HG03175 (cell line): ENCODE results near the gene TMEM181.
A peak's percentile ranks its signal among the peaks of the same experiment; 100 is the strongest.
"Not testable (repeated sequence)": the region's sequence is repeated elsewhere in the genome, so short reads cannot be mapped to it uniquely, and the experiment has no call there.

ENCODE experiments used
- ATAC-seq: cut with Tn5 transposase; IDR thresholded peaks from one replicate; pipeline ENCODE4 v1.9.1; 2021; ENCODE audit warnings: mild to moderate bottlenecking, moderate library complexity; ENCODE audit not compliant: unreplicated experiment

Gene TMEM181

DNA sequence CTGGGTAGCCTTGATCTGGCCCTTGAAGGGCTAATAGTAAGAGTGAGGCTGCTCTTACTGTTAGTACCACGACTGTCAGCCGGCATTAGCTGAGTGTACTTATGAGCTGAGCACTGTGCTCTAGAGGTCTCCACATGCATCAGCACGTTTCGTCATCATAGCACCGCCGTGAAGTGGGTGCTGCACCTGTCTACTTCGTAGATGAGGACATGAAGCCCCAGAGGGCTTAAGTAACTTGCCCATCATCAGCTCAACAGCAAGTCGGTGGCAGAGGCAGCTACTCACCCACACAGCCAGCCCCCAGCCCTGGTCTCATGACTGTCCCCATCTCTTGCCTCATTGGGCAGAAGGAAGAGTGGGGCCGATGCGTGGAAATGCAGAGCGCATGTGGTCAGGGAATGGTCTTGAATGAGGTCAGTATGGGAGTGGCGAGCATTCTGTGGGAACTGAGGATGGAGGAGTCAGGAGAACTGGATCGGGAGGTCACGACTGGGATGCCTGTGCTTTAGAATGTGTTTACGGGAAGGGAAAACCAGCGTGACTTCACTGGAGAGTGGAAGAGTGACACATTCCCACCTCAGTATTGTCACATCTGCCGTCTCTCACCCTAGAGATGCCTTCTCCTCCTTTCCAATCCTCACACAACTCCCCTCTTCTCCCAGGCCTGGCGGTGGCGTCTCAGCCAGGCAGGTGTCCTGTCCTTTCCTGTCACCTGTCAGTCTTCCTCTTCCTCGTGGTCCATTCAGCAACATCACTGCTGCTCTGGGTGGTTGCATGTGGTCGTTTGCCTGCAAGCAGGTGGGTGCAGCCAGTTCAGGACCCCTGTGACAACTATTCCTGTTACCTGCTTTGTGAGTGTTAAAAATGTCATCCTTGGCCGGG lies 95.9 kb downstream of the TMEM181 start:
- ATAC-seq = no peak

DNA sequence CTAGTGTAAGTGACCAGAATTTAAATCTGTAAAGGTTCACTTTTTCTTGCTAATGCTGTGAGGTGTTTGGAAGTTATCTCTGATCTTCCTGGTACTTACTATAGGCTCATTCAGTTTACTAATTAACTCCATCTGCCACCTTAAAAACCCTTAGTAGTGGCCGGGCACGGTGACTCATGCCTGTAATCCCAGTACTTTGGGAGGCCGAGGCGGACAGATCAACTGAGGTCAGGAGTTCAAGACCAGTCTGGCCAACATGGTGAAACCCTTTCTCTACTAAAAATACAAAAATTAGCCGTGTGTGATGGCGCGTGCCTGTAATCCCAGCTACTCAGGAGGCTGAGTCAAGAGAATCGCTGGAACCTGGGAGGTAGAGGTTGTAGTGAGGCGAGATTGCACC lies 97.1 kb downstream of the TMEM181 start:
- not testable (repeated sequence) for ATAC-seq

DNA sequence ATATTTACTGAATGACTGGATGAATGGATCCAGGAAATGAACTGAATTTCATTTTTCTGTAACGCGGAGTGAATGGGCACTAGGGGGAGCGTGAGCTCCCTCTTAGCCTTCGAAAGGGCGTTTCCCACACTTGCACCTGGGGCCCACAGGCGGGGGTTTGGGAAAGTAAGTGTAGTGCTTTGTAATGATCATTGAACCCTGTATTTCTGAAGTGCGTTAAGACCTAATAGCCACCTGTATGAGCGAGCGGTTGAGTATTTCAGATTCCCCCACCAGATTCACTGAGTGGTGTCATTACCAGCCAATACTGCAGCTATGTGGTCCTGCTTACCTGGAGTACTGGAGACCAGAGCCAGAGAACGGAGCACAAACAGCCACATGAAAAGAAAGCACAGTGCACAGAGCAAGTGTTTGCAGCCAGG lies 100.5 kb downstream of the TMEM181 start:
- ATAC-seq = peak; percentile 50

DNA sequence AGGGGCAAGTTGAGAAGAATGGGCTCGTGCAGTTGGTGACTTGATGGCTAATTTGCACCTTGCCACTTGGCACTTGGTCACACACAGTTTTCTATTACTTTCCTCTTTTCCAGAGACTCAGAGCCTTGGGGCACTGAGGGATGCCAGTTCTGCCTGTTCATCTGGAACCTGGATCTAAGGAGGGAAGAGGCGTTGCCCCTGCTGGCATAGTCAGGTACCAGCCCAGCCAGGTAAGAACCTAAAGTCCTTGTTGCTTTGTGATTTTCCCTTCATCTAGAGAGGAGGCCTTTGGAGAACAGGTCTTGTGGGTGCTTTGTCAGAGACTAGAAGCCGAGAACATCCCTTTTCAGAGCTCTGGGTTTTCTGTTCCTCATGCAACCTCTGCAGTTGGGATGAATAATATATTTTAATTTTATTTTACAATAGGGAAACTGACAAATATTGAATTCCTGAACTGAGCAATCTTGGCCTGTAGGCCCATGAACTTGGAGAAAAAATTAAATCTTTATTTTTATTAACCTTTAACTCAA lies 101.3 kb downstream of the TMEM181 start:
- ATAC-seq = no peak

DNA sequence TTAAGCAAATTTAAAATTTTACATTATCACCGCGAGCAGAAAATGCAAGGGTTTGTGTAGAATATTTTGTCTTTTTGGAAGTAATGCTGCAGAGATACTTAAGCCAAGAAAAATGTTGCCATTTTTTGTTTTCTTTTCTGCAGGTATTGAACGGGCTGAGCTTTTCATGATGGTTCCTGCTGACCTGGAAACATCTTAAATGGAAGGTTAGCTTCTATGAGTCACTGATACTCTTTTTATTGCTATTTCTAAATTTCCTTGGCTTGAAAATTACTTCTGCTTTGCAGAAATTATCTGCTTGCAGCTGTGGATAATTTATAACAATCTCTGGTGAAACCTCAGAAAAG lies 102.7 kb downstream of the TMEM181 start:
- no peak for ATAC-seq

DNA sequence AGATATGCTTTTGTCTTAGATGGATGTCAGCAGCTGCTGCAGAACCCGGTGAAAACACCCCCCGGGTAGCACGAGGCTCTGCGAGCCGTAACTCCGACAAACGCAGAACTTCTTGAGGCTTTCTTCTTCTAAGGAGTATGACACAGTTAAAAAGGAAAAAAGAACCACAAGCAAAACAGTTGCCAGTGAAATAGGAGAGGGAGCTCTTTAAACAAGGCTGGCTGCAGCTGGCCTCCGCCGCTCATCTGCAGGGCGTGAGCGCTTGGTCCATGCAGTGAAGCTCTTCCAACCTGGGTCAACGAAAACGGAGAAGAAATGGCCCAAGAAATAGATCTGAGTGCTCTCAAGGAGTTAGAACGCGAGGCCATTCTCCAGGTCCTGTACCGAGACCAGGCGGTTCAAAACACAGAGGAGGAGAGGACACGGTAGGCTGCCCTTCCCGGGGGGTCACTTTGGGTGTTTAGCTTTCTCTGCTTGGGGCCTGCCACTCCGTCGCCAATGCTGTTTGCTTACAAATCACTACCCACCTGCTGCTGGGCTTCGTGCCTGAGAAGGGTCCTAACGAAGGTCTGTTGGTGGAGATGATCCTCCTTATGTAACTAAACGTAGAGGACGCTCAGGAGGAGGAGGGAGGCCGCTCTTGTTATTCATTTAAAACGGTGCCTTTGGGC lies 103.2 kb downstream of the TMEM181 start:
- no peak for ATAC-seq

DNA sequence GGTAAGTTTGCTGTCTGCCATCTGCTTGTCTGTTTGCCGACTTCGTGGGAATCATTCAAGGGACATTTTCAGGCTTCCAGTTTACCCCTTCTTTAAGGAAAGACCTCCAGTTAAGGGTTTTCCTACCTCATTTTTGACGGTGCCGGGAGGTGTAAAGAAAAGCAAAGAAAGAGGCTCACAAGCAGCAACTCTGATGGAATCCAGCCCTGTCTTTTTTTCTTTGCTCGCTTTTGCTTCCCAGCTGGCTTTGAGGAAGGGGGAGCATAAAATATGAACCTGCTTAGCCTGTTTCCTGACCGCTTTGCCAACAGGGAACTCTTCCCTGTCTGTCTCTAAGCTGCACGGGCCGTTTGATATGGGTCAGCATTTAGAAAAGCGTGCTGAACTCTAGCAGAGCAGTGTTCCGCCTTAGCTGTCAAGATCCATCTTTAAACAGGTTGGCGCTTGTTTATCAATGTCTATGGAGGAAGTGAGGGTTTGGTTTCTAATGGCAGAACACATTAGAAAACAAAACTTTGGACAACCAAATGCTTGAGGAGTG lies 103.8 kb downstream of the TMEM181 start:
- no peak for ATAC-seq

DNA sequence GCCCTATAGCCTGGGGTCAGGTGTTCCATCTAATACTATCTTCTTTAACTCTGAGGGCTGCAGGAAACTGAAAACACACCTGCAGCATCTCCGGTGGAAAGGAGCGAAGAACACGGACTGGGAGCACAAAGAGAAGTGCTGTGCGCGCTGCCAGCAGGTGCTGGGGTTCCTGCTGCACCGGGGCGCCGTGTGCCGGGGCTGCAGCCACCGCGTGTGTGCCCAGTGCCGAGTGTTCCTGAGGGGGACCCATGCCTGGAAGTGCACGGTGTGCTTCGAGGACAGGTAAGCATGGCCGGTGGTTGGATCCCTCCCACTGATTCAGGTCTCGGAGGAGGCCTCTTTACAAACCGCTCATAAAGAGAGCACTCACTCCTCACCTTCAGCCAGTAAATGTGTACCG lies 105.4 kb downstream of the TMEM181 start:
- no peak for ATAC-seq

DNA sequence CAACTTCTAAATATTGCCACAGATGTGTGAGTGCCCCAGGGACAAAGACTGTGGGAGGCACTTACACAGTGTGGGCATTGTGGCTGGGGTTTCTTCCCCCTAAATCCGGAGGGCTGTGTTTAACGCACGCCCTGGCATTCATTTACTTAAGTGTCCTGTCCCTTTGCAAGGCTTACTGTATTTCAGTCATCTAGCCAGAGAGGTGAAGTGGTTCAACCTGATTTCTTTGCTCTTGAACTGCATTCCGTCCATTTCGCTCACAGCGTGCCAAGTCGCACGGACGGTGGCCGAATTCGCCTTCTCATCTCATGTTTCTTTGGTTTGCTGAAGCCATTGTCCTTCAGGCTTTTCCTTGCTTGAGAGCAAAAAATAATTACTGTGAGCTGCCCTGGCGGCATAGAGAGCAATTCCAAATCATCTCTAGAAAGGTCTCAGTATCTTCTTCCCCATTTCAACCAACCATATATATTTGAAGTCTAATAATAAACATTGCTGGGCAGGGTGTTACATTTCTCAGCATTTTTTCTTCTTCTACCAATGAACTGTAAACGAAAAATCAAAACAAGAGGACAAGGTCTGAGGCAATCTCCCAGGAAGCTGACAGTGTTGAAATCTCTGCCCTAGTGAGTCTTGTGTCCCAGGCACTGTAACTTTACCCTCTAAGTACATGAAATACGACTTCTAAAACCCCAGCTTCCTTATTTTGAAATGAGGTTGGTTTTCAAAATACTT lies 106.9 kb downstream of the TMEM181 start:
- ATAC-seq = no peak

DNA sequence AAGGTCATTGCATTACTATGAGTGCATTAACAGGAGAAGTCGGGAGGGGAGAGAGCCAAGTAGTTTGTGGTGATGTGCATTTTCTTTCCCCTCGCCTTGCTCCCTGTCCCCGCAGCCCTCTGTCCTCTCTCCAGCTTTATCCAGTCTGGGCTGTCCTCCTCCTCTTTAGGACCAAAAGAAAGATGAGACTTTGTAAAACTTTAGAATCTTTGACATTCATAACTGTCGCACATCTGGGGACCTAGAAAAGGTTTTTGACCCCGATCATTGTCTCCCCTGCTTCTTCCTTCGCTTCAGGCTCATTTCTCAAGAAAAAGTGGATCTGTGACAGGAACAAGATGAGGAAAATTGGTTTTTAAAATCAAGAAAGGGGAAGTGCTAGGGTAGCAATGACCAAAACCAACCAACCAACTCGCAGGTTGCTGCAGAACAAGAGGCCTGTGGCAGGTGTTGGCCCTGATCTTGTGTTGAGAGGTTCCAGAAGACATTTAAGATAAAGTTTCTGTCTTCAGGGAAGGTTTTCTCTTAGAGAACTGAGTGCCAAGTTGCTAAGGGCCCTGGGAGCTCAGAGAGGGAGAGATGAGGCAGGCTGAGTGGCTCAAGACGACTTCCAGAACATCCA lies 107.6 kb downstream of the TMEM181 start:
- ATAC-seq = no peak

DNA sequence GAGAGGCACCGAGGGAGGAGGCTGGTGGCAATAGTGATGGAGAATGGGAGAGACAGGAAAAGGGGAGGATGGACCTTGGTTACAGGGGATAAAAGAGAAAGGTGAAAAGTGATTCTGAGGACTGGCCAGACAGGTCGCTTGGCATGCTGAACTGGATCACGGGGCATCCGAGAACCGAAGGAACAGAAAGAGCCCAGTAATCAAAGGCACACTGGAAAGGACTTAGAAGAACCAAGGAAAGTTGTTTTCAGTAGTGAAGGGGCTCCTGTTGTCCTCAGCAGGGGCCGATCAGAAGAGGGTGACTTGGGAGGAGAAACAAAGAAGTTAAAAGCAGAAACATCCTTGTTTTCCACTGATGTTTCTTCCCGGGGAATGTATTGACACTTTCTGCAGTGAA lies 108.8 kb downstream of the TMEM181 start:
- no peak for ATAC-seq

DNA sequence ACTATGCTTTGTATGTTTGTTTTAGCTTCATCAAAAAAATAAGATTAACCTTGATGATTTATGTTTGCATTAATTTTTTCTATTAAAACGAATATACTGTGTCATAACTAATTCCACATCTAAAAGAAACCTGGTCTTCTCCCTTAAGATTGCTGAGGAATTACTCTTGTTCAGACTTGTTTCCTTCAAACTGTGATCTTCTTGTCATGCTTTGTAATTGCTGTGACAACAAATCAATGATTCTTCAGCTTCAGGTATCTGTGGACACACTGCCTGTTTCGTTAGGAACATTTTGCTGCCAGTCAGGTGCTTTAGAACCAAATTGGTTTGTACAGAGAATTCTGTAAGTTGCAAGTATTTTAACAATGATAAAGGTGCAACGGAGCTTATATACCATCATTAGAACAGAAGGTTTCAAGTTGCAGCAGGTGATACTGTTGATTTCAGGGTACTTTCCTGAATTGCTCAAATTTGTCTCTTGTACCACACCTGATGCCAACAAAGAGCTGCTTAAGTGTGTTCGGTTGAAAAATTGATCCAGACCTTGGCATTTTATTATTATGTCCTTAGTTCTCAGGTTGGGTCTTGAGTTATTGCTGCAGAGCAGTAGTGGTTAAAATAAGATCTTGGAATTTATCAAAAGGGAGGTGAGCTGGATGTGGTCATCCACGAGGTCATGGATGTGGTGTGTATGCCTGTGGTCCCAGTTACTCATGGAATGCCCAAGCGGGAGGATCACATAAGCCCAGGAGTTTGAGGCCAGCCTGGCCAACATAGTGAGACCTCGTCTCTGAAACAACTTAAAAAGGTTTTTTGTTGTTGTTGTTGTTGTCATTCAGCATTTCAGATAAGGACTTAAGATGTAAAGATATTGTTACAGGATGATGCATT lies 109.5 kb downstream of the TMEM181 start:
- ATAC-seq = no peak

DNA sequence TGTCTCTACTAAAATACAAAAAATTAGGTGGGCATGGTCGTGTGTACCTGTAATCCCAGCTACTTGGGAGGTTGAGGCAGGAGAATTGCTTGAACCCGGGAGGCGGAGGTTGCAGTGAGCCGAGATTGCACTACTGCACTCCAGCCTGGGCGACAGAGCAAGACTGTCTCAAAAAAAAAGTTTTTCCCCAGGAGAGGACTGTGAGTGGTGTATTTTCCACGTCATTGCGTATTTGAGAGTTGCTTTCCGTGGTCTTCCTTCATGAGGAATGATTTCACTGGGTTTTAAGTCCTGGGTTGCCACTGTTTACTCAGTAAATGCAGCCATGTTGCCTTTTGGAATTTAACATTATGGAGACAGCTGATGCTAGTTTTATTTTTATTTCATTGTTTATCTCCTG lies 112.2 kb downstream of the TMEM181 start:
- ATAC-seq = not testable (repeated sequence)

DNA sequence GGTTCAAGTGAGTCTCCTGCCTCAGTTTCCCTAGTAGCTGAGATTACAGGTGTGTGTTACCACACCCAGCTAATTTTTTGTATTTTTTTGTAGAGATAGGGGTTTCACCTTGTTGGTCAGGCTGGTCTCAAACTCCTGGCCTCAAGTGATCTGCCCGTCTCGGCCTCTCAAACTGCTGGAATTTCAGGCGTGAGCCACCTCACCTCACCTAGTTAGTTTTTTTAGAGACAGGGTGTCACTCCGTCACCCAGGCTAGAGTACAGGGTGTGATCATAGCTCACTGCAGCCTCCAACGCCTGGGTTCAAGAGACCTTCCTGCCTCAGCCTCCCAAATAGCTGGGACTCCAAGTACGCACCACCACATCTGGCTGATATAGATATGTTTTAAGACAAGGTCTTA lies 112.8 kb downstream of the TMEM181 start:
- ATAC-seq = no peak

DNA sequence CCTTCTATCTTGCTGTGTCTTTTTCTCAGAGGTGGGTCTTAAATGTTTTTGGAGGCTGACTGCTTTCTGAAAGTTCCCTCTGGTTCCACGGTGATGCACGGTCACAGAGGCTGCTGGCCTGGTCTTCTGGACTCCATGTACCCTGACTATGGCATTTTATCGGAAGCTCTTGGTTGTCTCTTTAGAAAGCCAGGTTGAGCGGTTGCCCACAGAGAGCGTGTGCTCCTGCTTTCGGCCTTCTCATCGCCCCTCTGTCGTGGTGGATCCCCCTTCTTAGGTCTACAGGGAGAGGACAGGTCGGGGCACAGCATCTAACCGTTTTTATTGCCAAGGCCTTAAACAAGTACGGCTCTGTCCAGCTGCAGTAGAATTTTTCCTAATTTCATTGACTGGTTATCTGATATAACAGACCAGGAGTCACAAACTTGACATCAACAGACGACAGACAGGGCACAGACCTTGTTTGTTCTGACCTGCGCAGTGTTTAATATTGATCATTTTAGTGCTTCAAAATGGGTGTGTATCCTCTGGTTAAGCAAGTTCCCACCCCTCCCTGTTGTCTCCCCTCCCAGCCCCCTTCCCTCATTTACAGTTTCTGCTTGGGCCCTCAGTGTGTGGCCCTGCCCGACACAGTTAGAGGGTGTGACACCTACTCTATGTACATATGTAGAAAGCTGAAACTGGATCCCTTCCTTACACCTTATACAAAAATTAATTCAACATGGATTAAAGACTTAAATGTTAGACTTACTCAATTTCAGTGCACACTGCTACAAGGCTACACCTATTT lies 114.6 kb downstream of the TMEM181 start:
- no peak for ATAC-seq

DNA sequence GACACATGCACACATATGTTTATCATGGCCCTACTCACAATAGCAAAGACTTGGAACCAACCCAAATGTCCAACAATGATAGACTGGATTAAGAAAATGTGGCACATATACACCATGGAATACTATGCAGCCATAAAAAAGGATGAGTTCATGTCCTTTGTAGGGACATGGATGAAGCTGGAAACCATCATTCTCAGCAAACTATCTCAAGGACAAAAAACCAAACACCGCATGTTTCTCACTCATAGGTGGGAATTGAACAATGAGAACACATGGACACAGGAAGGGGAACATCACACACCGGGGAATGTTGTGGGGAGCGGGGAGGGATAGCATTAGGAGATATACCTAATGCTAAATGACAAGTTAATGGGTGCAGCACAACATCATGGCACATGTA lies 117.2 kb downstream of the TMEM181 start:
- ATAC-seq = not testable (repeated sequence)

DNA sequence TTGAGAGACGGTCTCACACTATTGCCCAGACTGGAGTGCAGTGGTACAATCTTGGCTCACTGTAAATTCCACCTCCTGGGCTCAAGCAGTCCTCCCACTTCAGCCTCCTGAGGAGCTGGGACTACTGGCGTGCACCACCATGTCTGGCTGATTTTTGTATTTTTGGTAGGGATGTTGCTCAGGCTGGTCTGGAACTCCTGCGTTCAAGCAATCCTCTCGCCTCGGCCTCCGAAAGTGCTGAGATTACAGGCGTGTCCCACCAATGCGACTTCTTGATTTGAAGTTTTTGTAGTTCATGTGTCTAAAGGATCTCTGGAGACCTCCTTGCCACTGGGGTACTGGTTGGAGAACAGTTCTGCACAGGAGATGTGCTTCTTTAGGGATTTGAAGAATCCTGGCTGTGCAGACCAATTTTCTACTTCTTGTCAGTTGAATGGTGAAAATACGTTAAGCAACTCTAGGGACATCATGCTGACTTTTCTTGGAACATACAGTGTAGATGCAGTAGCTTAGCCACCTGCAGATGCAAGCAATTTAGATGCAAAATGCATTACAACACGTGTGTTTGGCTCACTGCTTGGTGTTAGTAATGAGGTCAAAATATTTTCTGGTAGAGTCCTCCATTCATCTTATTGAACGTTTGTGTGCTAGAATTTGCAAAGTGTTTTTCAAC lies 118.2 kb downstream of the TMEM181 start:
- ATAC-seq = no peak

DNA sequence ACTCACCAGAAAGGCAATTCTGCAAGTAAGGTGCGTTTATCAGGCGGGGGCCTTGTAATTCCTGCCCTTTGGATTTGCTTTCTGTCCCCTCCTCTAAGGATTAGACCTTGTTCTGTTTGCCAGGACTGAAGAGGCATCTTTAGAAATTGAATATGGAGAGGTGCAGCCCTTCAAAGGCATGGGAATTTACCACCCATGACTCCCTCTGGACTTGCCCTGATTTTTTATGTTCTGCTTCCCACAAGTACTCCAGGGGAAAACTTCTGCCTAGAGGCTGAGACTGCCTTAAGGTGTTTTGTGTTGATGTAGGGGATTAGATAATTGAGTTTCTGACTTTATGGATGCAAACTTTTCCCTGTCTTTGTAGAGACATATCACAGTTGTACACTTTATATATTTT lies 120.1 kb downstream of the TMEM181 start:
- no peak for ATAC-seq
